A549 treated with AZD9567 at 1 μM for 4 hours (cell line): ENCODE measurements around the gene TP53AIP1. TPM values are rescaled to one million over a fixed set of nuclear protein-coding genes. Genes with fewer than 3 reads are reported as not detected.

Experiments used
- total RNA-seq: library from RNA; stranded (reverse); fragments of 200-300 nt; extraction: Qiagen RNA extraction; gene quantifications from 5 replicates; pipeline ENCODE4 v1.2.3, GENCODE V29; 2022; ENCODE audit not compliant: insufficient read depth

TP53AIP1 gene, protein sequence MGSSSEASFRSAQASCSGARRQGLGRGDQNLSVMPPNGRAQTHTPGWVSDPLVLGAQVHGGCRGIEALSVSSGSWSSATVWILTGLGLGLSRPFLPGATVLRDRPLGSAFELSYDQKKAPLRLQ
- 0.03 to 0.19 TPM (median 0.10 TPM) in 3 of 5 replicates, not detected in the others for total RNA-seq

DNA sequence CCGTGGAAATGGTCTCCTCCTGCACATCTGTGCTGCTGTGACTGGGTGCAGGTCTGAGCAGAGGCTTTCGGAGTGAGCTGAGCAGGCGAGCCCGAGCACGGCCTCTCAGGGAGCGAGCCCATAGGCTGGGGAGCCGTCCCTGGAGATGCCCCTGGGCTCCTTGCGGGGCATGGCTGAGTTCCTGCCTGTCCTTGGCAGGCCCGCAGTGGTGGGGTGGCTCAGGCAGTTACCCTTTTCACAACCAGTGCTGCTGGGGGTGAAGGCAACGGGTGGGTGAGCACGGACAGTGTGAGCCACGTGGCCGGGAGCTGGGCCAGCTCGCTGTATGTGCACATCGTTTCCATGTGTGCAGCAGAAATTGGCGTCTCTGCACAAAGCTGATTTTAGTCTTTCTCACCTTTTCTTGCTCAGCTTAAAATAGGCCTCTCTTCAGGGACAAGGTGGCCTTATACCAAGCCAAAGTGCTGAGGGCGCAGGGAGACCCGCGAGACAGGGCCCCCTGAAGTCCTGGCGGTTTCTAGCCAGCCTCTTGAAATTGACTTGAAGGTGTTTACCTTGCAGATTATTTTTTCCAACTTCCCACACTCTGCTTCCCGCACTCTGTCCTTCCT, at the start of gene TP53AIP1:
TP53AIP1 (minus strand) TSS at position 55 of the 611 bp plus-strand sequence. CDS start 5,053 bp downstream, outside the sequence.

DNA sequence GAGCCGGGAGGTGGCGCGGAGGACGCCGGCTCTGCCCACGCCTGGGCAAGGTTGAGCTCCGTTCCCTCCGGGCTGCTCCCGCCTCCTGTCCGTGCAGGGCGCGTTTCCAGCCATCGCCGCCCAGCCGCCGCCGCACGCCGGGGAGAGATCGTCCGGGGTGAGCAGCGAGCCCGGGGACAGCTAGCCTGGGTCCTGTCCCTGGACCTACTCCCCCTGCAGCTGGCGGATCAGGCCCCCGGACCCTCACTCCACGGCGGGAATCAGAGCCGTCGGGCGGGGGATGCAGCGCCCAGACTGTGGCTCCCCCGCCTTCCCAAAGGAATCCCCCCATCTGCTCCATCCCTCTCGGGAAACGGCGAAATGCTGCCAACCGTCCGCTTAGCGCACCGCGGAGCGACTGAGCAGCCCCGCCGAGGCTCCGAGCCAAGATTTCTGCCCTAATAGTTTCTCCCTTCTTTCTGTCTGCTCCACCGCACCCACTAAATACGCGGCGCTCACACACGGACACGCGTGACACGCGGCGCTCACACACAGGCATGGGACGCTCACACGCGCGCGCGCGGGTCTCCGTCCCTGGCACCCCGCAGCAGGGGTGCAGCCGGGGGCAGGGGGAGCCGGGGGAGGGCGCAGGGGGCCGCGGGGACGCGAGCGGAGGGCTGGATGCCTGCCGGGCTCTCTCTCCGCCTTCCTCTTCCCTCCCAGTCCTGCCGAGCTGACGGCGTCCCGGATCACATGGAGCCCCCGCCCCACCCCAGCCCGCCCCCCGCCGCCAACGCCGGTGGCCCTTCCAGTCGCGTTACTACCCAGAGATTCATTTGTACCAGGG, 51.9 kb downstream of the TP53AIP1 start, which contains the start of gene KCNJ5:
KCNJ5 (plus strand) TSS at position 814 of the 826 bp plus-strand sequence. CDS start 19,918 bp downstream, outside the sequence.

Other genes starting within 250 kb of the TP53AIP1 start
- 0.16 to 0.22 TPM (median 0.21 TPM) in 4 of 5 replicates, not detected in the other for gene FLI1, start 248.8 kb downstream of the TP53AIP1 start, total RNA-seq
- gene KCNJ1, start 75.6 kb downstream of the TP53AIP1 start, total RNA-seq = 0.03 TPM in 1 of 5 replicates, not detected in the others
- 0.06 TPM in 2 of 5 replicates, not detected in the others for gene KCNJ5, start 51.5 kb downstream of the TP53AIP1 start, total RNA-seq
- 2.9 to 7.1 TPM (median 4.2 TPM) in 5 replicates for gene ARHGAP32, start 249.5 kb upstream of the TP53AIP1 start, total RNA-seq